ENCODE data around the gene CYP46A1.

CYP46A1 gene

GRCh38 chr14:99716850-99717681, 33.0 kb downstream of the CYP46A1 start:
- no peak for DNase-seq

- DNase-seq: no peak
Observed at GRCh38 chr14:99717682-99718013, 33.5 kb downstream of the CYP46A1 start.

DNA sequence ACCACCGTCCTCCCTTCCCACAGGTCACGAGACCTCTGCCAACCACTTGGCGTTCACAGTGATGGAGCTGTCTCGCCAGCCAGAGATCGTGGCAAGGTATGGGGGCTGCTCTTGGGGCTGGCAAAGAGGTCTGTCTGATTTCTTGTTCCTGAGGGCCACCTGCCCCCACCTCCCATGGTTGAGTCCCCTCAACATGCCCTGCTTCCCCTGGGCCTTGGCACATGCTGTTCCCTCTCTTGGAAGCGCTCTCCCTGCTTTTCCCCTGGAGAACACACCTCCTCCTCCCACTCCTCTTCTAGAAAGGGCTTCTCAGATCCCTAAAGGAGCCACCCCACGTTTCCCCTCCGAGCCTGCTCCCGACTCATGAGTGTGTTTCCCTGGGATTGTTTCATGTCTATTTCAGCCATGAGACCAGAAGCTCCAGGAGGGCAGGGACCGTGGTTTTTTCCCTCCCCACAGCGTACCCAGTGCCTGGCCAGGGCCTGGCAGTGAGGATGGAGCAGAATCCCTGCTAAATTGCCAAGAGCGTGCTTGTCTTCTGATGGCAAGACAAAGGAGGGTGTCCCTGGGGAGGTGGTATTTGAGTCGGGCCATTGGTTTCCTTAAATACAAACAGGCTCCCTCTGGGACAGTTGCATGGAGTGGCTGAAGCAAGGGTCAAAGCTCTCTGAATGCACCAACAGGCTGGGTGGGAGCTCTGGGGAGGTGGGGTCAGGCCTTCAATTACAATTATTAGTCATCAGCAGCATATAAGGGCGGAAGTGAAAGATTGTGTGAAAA, 34.1 kb downstream of the CYP46A1 start:
- peak; percentile 29 for DNase-seq

- DNase-seq: no peak
Observed at GRCh38 chr14:99718811-99719192, 34.7 kb downstream of the CYP46A1 start.

GRCh38 chr14:99720941-99721791, 37.1 kb downstream of the CYP46A1 start:
- DNase-seq: no peak

- DNase-seq: no peak
Observed at GRCh38 chr14:99721792-99722516, 37.9 kb downstream of the CYP46A1 start.

DNA sequence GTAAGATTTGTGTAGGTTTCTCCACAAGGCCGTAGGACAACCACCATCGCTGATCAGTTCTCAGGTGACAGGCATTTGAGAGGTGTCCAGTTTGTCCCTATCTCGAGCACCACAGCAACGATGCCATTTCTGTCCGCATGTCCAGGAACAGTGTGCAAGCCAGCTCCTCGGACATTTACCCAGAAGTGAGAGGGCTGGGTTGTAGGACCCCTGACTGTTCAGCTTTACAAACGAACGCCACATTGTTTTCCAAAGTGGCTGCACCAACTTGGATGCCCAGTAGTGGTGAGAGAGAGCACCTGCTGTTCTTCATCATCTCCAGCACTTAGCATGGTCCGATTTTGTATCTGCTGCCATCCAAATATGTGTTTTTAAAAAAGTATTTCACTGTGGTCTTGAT, 38.6 kb downstream of the CYP46A1 start:
- DNase-seq: no peak

GRCh38 chr14:99724196-99724891, 40.2 kb downstream of the CYP46A1 start:
- DNase-seq: no peak

DNA sequence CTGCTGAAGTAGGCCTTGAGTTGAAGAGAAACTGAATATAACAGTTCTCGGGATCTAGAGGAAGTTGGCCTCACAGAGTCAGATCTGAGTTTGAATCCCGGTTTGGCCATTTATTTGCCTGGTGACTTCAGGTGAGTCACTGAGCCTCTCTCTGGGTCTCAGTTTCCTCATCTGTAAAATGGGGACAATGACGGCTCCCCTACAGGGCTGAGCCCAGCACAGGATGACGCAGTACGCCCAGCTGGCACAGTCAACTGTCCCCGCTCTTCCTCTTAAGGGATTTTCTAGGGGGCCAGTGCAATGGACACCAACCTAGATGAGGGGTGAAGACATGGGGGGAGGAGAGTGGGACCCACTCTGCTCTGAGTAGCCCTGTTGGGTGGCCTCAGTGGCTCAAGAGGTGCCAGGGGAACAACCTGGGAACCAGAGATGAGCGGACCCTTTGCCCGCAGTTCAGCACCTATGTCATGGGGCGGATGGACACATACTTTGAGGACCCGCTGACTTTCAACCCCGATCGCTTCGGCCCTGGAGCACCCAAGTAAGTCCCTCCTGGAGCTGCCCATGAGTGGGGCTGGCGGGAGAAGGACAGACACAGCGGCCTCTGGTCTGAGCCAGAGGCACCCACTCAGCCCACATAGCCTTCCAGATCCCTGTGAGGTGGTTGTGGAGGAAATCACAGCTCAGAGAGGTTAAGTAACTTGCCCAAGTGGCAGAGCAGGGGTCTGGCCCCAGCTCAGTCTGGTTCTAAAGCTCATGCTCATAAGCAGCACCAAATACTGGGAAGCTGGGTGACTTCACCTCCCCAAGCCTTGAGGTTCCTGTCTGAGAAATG, 41.1 kb downstream of the CYP46A1 start:
- DNase-seq: no peak

DNA sequence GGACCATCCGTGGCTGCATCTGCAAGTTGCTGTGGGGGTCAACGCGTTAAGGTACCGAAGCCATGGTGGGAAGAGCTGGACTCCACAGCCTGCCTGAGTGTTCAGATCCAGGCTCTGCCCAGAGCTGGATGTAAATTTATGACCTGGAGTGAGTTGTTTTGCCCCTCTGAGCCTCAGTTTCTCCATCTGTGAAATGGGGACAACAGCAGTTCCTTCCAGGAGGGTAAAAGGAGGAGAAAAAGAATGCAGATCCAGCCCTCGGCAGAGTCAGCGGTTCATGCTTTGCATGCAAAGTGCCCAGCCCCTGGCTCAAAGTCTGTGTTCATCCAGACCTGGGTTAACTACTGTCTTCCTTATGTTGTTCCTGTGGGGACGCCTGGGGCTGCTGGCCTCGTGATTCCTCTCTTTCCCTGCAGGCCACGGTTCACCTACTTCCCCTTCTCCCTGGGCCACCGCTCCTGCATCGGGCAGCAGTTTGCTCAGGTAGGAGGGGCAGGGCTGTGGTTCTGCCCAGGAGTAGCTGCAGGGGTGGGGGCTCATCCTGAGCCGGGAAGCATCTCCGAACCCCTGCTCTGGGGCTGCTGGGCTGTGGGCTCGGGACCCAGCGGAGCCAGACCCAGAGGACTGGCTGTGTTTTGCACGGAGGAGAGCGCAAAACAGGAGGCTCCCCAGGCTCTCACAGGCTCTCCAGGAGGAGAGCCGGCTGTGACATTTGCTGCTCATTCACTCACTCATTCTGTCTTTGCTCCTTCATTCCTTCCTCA, 41.9 kb downstream of the CYP46A1 start:
- DNase-seq: no peak

- DNase-seq: no peak
Observed at GRCh38 chr14:99726538-99727095, 42.5 kb downstream of the CYP46A1 start.

DNA sequence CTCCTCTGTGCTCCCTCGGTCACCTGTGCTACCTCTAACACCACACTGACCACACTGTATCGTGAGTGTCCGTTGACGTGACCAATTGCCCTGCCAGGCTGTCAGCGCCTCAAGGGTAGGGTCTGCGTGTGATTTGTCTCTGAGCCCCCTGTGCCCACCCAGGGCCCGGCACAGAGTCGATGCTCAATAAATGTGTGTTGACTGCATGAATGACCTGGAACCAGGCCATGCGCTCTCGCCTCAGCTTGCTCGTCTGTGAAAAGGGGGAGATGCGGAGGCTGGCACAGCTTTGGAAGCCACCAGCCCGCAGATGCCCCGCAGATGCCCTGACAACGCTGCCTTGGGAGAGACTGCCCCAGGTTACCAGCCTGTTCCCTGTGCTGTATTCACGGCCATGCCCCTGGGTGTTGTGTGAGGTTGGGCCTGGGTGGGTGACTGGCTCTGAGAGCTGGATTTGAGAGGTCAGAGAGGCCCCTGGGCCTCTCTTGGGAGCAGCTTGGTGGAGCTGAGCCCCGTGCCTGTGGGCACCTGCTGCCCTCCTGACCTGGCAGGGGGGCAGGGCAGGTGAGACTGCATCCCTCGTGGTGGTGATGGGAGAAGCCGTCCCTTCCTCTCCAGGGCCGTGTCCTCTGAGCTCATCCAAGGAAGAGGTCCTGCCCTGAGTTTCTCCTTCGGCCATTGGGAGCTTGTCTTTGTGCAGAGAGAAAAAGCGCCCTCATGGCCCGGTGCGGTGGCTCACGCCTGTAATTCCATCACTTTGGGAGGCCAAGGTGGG, 43.2 kb downstream of the CYP46A1 start:
- DNase-seq: no peak

DNA sequence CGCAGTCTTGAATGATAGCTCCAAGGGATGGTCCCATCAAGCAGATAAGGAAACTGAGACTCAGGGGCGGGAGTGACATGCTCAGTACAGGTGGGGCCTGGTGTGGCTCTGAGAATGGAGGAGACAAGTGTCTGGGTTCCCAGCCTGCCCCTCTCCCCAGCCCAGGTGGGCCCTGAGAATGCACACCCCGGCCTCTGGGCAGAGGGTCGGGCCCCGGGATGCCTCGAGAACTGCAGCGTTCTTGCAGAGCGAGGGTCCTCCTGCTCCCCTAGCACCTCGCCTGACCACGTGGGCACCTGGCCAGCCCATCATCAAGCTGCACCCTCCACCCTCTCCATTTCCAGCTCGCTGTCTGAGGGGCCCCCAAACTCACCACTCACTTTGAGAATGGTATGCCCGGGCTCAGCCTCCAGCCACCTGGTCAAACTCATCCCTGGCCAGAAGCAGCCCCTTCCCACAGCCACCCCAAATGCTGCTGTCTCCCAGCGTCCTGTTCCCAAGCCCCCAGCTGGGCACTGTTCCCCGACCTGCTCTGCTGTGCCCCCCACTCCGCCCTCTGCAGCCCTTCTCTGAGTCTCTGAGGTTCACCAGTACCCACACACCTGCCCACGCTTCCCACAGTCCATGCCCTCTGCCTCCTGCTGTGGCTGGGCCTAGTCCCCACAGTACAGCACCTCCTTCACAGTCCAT, 44.3 kb downstream of the CYP46A1 start:
- DNase-seq: no peak

DNA sequence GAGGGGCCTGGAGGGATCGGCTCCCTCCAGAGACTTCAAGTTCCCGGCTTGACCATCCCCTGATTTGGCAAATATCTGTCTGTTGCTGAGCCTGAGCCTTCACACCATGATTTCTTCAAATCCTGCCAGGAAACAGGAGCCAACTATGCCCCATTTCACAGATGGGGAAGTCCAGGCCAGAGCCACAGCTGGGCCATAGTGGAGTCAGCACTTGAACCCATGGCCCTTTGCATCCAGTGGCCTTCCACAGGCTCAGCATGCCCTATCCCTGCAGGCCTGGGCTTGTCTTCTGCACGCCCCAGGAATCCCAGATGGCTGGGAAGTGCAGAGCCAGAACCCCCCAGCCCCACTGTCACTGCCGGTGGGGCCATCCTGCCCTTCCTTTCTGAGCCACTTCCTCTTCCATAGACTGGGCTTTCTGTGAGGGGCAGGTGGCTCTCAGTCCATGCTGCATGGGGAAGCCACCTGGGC, 44.9 kb downstream of the CYP46A1 start:
- DNase-seq: no peak

DNA sequence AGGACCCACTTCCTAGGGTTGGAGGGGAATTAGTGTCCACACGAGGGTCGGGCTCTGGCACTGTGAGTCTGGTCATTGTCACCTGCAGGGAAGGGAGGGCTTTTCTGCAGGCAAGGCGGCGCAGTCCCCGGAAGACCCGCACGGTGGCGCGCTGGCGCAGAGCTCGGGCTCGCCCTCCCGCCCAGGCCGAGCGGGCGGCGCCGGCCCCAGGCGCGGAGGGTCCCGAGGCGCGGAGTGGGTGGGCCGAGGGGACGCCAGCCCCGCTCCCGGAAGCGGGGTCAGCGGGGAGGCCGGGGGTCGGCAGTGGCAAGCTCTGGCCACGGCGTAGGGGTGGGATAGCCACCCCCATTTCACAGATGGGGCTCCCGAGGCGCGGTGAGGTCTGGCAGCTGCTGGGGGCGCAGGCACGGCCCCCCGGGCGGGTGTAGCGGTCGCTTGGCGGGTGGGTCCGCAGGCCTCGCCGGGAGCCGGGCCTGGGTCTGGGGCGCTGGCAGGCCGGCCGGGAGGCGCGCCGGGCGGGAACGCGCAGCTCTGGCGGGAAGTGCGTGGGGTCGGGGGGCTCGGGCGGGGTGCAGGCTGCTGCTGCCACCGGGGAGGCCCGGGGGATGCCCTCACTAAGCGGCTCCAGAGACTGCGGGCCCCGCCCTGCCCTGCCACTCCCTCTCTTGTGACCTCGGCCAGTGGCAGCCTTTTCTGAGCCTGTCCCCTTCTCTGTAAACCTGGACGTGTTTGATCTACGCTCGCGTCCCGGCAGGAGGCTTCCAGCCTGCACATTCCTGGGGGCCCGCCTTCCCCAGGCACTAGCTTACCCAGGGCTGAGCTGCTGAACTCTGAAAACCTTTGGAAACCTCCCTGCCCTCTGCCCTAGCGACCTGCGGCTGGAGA, 46.1 kb downstream of the CYP46A1 start:
- DNase-seq: peak; percentile 58

GRCh38 chr14:99730876-99731546, 46.9 kb downstream of the CYP46A1 start:
- DNase-seq: no peak
